ENCODE data around the gene ZNF554.

GRCh38 chr19:2797280-2797679, 22.4 kb upstream of the ZNF554 start:
- TF ChIP-seq CTCF (IDR thresholded peaks at IDR 0.05), result no peak
- no peak for TF ChIP-seq POLR2AphosphoS5 (IDR thresholded peaks at IDR 0.05)
- no peak for TF ChIP-seq POLR2A (IDR thresholded peaks at IDR 0.05)
- TF ChIP-seq EP300 (IDR thresholded peaks at IDR 0.05), result no peak

All from suprapubic skin (tissue), 4 donors.